NCI-H2081 (cell line): ENCODE measurements around the gene PLD5.
"Not testable (repeated sequence)": the region's sequence is repeated elsewhere in the genome, so short reads cannot be mapped to it uniquely, and the experiment has no call there.

Source experiments
- DNase-seq, 2 experiments: peaks; one replicate each; lab custom pipeline; 2025; lab: John Stamatoyannopoulos, UW

Gene PLD5

GRCh38 chr1:242282758-242283485, 241.6 kb downstream of the PLD5 start:
- not testable (repeated sequence) for DNase-seq

GRCh38 chr1:242278406-242278805, 246.1 kb downstream of the PLD5 start:
- DNase-seq: peak in 1 of 2 experiments; percentile 68

- not testable (repeated sequence) for DNase-seq
Measured at GRCh38 chr1:242276769-242277168, 247.7 kb downstream of the PLD5 start.

- DNase-seq: not testable (repeated sequence)
Measured at GRCh38 chr1:242267004-242267403, 257.5 kb downstream of the PLD5 start.

GRCh38 chr1:242264419-242264818, 260.1 kb downstream of the PLD5 start:
- not testable (repeated sequence) for DNase-seq

- peak; percentile 4 to 57 for DNase-seq
Measured at GRCh38 chr1:242245255-242245654, 279.2 kb downstream of the PLD5 start.

GRCh38 chr1:242243472-242243871, 281.0 kb downstream of the PLD5 start:
- DNase-seq: no peak

GRCh38 chr1:242242983-242243382, 281.5 kb downstream of the PLD5 start:
- peak; percentile 45 to 77 for DNase-seq

GRCh38 chr1:242241936-242242335, 282.6 kb downstream of the PLD5 start:
- DNase-seq: no peak

- no peak for DNase-seq
Measured at GRCh38 chr1:242240691-242241090, 283.8 kb downstream of the PLD5 start.

- peak in 1 of 2 experiments; percentile 57 for DNase-seq
Measured at GRCh38 chr1:242240077-242240476, 284.4 kb downstream of the PLD5 start.

- peak; percentile 74 to 94 for DNase-seq
Measured at GRCh38 chr1:242239398-242239797, 285.1 kb downstream of the PLD5 start.

GRCh38 chr1:242237051-242237450, 287.4 kb downstream of the PLD5 start:
- no peak for DNase-seq

- DNase-seq: no peak
Measured at GRCh38 chr1:242228991-242229390, 295.5 kb downstream of the PLD5 start.

- DNase-seq: no peak
Measured at GRCh38 chr1:242225767-242226573, 298.5 kb downstream of the PLD5 start.

- not testable (repeated sequence) for DNase-seq
Measured at GRCh38 chr1:242224878-242225766, 299.4 kb downstream of the PLD5 start.

- no peak for DNase-seq
Measured at GRCh38 chr1:242224461-242224860, 300.0 kb downstream of the PLD5 start.

GRCh38 chr1:242219905-242220304, 304.6 kb downstream of the PLD5 start:
- DNase-seq: no peak

- no peak for DNase-seq
Measured at GRCh38 chr1:242219298-242219901, 305.1 kb downstream of the PLD5 start.

GRCh38 chr1:242216368-242216767, 308.1 kb downstream of the PLD5 start:
- DNase-seq: no peak

- peak in 1 of 2 experiments; percentile 32 for DNase-seq
Measured at GRCh38 chr1:242214455-242214854, 310.0 kb downstream of the PLD5 start.

- DNase-seq: not testable (repeated sequence)
Measured at GRCh38 chr1:242212961-242213360, 311.5 kb downstream of the PLD5 start.
